SW 1271 (cell line): ENCODE data around the gene AKR1B1.
"Not testable (repeated sequence)": the region's sequence is repeated elsewhere in the genome, so short reads cannot be mapped to it uniquely, and the experiment has no call there.

ENCODE experiments used
- DNase-seq, 2 experiments: peaks; one replicate each; lab custom pipeline; 2025; lab: John Stamatoyannopoulos, UW

AKR1B1 gene

DNA sequence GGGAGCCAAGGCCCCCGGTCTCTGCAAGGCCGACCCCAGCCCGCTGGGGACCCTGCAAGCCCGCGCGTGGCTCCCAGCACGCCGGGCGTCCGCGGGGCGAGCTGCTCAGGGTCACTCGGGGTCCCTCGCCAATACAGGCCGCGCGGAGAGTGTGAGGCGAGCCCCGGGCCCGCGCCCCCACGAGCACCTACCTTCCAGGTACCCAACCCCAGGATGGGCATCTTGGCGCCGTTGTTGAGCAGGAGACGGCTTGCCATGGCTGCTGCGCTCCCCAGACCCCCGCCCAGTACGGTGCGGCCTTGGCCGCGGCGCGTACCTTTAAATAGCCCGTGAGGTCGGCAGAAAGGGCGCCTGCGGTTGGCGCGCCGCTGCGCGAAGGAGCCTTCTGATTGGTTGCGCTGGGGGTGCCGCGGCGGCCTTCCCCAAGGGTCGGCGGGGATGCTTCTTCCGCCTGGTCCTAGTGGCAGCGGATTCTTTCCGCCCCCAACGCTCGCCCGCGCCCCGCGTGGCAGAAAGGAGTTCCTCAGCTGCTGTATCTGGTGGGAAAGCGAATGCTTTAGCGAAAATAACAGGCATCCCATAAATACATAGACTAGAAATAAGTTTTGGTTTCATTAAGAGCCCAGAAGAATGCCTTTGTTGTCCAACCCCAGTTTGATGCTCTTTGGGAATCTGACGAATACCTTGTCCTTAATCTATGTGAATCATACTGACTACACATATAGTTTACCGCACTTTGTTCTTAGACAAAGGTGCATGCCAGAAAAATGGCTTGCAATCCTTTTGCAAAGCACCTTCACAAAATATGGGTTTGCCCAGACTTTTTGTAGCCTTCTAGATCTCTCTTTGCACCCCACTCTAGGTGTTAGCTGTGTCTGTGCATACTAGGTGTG is at the start of gene AKR1B1:
Gene AKR1B1 (minus strand): TSS at position 295 of the 893 bp plus-strand sequence. CDS start 38 bp downstream, at position 257.
- peak; percentile 70 to 88 for DNase-seq

DNA sequence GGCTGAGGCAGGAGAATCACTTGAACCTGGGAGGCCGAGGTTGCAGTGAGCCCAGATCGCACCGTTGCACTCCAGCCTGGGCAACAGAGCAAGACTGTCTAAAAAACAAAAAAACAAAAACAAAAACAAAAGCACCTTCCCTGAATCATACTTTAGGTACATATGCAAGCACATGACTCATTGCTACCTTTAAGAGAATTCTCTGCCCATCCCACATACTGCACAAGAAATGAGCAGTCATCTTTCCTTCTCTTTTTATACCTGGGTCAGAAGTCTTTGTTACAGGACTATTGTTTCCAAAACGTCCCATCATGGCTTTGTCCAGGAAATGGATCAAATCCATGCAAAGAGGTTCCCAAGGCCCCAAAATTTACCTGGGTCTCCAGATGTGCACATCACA is 47.0 kb upstream of the AKR1B1 start:
- no peak for DNase-seq

DNA sequence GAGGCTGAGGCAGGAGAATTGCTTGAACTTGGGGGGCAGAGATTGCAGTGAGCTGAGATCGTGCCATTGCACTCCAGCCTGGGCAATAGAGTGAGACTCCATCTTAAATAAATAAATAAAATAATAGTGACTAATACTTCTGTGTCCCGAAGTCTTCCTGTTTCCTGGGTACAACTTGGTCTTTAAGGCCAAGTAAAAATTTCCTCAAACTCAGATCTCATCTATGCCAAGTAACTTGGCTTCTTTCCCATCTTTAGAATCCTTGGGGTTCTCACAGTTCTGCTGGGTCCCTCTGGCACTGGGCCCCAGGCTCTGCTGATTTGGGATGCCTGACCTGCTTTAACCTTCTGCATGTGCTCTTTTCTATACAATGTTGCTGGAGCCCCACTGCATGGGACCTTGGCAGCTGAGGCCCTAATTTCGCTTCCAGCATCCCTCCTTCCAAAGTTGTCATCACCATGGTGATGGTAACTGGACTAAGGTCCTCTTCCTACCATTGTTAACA is 45.8 kb upstream of the AKR1B1 start:
- no peak for DNase-seq

DNA sequence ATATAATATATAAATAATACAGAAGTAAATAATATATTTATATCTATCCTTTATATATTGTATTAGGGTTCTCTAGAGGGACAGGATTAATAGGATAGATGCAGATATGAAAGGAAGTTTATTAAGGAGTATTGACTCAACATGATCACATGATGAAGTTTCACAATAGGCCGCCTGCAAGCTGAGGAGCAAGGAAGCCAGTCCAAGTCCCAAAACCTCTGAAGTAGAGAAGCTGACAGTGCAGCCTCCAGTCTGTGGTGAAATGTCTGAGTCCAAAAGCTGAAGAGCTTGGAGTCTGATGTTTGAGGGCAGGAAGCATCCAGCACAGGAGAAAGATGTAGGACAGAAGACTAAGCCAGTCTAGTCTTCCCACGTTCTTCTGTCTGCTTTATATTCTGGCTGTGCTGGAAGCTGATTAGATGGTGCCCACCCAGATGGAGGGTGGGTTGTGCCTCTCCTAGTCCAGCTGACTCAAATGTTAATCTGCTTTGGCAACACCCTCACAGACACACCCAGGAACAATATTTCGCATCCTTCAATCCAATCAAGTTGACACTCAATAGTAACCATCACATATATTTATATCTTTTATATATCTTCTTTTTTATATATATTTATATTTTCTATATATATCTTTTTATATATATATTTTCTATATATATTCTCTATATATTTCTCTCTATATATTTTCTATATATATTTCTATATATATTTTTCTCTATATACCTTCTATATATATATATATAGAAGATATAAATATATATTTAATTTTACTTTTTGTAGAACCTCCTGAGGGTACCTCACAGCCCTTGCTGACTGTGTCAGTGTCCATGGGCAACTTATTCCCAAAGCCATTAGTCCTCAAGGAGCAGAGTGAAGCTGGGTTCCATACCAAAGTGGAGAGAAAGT is 43.8 kb upstream of the AKR1B1 start:
- DNase-seq, result no peak

DNA sequence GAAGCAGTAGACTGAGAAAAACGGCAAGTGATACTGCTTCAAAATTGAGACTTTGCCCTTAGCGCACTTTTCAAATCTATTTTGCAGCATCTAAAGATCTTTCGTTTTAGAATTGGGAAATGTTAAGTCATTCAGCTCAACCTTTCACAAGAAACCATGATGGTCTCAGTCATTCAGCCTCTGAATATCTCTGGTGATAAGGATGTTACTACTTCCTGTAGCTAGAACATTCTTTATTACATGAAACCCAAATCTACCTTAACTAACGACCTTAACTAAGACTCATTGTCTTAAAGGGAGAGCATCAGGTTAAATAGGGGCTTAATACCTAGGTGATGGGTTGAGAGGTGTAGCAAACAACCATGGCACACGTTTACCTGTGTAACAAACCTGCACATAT is 42.1 kb upstream of the AKR1B1 start:
- DNase-seq, result no peak

DNA sequence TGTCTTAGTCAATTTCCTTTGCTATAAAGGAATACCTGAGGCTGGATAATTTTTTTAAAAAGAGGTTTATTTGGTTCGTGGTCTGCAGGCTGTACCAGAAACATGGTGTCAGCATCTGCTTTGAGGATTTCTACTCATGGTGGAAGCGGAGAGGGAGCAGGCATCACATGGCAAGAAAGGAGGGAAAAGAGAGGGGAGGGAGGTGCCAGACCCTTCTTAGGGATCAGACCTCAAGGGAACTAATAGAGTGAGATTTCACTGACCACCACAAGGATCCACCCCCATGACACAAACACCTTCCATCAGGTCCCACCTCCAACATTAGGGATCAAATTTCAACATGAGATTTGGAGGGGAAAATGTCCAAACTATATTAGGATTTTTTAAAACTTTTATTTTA is 41.5 kb upstream of the AKR1B1 start:
- DNase-seq, result no peak

DNA sequence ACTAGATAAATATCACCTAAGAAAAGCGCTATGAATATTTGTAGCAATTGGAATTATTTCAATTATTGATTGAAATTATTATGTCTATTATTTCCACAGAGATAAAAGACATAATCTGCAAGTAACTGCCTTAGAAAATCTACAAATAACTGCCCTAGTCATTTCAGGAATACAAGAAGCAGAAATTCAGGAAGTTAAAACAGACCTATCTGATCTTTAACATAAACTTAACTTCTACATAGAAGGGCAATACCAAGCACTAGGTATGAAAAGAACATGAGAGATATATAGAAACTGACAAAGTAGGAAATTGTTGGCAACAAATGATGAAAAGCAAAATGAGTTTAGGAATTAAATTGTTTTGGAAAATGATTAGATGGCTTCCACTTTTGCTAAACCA is 36.6 kb upstream of the AKR1B1 start:
- no peak for DNase-seq

DNA sequence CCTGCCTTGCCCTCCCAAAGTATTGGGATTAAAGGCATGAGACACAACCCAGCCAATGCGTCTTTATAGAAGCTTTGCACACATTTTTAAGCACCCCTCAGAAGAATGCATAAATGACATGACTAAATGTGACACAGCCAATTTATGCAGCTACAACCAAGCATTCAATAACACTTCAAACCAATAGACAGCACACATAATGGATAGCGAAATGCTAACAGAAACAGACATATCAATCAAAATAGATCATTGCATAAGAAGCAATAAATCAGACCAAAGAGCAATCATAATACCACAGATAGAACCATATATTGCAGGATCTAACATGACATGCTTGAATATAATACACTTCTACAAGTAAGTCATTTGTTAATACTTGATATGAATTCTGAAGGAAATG is 34.2 kb upstream of the AKR1B1 start:
- no peak for DNase-seq

DNA sequence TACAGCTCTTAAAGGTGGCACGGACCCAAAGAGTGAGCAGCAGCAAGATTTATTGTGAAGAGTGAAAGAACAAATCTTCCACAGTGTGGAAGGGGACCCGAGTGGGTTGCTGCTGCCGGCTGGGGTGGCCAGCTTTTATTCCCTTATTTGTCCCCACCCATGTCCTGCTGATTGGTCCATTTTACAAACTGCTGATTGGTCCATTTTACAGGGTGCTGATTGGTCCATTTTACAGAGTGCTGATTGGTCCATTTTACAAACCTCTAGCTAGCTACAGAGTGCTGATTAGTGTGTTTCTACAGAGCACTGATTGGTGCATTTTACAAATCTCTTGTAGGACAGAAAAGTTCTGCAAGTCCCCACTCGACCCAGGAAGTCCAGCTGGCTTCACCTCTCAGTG is 28.8 kb upstream of the AKR1B1 start:
- DNase-seq, result not testable (repeated sequence)

DNA sequence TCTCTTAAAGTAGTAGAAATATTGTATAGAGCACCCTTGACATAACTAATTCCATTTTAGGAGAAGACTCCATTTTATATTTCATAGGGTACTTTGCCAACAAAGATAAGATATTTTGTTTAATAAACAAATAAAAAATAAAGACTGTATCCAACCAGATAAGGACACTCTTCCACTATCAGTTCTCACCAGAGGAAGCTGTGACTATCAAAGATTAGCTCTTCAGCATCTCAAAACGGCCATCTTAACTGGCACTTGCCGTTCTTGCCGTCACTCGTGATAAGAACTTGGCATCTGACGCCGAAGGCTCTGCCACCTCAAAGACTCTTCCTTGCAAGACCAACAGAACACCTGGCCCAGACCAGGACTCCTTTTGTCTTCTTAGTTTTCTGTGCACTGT is 26.3 kb upstream of the AKR1B1 start:
- no peak for DNase-seq

DNA sequence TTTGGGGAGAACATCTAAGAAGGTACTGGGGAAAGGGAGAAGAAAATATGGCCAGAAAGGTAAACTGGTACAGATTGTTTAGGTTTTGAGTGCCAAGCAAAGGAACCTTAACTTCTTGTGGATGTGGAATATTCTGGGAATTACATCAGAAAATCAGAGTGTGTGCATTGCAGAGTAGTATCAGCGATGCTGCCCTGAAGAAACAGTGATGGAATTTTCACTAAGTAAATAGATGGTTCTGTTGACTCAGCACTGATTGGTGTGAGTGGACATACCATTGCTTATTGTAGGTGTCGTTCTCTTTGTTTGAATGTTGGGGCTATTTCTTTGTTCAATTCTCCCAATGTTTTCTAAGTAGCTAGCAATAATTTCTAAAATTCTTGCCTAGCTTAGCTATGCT is 24.4 kb upstream of the AKR1B1 start:
- no peak for DNase-seq

DNA sequence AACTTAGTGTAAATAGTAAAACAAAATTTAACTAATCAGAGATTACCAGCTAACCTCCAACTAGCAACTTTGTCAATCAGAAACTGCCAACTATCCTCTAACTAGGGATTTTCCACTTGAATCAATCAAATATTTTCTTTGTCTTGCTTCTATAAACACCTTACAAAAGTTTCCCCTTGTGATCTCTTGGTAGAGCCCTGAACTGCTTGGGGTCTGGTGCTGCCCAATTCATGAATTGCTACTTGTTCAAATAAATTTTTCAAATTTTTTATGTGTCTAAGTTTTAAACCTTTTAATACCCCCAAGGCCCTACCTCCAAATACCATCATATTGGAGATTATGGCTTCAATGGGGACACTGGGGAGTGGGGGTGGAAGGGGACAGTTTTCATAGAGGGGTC is 24.0 kb upstream of the AKR1B1 start:
- DNase-seq, result no peak

DNA sequence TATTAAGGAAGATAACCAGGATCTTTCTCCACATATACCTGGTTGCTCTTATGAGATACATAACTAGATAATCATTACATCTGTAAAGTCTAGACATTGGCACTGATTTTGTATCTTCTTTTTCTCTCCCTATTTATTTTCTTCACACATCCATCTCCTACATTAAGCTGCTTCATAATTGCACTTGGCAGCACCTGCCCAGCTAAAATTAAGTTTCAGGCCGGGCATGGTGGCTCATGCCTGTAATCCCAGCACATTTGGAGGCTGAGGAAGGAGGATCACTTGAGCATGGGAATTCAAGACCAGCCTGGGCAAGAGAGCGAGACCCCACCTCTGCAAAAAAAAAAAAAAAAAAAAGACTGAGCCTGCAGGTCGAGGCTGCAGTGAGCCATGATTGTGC is 22.3 kb upstream of the AKR1B1 start:
- no peak for DNase-seq

DNA sequence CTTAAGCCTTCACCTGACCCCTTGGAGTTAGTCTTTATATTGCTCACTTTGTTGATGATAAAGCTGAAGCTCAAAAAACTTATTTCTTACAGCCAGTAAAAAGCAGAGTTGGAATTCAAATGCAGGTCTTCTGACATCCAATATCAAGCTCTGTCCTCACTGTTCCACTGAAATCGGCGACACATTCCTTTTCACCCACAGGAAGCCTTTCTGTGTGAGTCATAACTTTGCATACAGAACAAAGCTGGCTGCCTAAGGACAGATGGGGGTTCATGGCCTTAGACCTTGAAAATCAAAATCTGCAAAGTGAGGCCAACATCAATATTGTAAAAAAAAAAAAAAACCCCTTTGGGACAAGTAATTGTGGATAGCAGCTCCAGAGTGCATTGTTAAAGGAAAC is 21.8 kb upstream of the AKR1B1 start:
- peak; percentile 19 to 76 for DNase-seq

DNA sequence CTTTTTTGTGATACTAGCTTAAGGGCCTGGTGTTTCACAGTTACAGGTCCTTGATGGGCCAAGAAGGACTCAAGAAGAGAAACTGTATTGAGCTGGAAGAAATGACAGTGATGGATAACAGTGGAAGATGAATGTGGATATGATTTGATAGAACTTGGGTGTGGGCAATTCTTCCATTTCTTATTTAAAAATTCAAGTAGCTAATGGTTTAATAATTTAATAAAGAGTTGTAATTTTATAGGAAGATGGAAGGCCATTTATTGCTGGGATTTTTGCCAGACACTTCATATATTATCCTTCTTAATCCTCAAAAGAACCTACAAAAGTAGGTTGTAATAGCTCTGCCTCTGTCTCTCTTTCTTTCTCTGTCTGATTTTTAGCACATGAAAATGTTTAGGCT is 21.3 kb upstream of the AKR1B1 start:
- no peak for DNase-seq

DNA sequence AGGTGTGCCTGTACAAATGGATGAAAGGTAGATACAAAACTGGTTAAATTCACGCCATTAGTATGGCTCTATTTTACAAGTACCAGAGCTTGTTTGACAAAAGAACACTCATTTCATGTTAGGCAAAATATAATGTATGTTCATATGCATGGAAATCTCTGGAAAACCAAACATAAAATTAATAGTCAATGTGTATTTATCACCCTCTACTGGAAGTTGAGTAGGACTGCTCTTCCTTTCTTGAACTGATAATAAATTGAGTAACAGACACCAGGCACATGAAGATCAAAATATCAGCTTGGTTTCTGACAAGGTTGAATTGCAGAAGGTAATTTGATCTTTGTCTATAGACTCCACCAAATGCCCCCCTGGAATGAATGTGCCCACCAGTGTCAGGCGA is 19.8 kb upstream of the AKR1B1 start:
- DNase-seq, result no peak

DNA sequence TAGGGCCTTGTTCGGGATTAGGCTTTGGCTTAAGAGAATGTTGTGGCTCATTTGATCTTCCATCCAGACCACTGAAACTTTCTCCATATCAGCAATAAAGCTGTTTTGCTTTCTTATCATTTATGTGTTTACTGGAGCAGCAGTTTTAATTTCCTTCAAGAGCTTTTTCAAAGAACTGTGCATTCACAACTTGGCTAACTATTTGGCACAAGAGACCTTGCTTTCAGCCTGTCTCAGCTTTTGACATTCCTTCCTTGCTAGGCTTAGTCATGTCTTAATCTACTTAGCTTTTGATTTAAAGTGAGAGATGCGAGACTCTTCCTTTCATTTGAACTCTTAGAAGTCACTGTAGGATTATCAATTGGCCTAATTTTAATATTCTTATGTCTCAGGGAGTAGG is 19.1 kb upstream of the AKR1B1 start:
- DNase-seq, result no peak

DNA sequence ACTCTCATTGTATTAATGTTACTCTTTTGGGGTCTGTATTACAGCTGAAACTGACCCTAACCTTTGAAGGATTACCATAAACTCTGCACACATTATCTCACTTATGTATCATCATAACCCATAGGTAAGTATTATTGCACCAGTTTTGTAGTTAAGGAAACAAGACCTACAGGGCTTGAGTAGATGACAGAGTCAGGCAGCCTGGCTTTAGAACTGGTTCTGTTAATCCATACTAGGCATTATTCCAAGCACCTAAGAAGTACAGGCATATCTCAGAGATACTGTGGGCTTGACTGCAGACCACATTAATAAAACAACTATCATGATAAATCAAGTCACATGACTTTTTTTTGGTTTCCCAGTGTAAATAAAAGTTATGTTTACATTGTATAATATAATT is 17.1 kb upstream of the AKR1B1 start:
- DNase-seq, result no peak

DNA sequence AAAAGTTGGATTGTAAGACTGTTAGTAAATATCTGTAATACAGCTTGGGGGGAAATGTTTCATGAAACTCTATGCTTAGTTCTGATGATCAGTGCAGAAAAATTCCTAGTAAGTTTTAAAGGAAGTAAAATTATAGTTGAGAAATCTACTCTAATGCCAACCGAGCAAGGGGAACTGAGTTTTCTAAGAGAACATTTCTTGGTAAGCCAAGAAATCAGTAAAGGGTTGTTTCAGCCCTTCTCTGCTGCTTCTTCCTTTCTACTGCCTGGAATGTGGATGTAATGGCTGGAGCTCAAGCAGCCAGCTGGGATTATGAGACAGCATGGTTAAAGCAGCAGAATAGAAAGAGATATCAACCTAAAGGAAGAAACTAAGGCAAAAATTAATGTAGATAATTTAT is 15.9 kb upstream of the AKR1B1 start:
- no peak for DNase-seq

DNA sequence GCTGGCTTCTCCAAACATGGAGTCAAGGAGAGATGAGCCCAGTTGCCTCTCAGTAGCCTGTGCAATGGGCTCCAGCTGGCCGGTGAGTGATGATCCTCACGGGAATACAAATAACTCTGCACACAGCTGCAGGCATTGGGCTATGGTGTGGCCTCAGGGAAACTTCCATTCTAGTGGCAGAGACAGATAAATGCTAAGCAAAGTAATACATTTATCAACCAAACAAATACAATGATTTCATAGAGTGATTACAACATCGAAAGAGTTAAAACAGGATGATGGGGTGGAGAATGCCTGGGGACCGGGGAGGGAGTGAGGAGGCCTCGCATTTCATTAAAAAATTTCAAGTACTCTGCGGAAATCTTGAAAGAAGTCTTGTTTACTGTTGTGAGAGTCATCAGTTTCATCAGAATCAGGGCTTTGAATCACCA is 15.0 kb upstream of the AKR1B1 start:
- DNase-seq, result no peak

DNA sequence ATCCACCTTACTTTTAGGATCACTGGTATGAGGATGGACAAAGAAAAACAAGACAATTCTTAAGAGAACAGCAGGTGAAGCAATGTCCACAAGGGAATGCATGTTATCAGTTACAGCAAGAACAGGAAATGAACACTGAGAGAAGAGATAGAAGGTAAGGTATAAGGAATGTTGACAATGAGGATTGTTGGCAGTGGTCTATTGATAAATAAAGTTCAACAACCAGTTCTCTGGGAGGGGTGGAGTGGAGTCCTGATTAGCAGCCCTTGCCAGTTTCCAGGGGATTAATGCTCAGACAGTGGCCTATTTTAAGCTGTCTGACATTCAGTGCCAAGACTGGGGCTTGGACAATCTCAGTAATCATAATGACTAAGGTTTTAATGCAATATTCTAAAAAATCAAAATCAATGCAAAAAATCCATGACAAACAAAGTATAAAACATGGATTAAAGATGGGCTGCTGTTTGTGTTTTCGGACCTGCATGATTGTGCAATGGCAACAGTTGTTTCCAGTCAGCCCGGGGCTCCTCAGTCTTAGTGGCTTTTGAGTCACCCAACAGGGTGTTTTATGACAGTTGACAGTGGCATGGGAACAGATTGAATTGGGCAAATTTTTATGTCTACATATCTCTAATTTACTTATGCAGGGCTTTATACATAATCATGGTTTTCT is 13.8 kb upstream of the AKR1B1 start:
- no peak for DNase-seq

DNA sequence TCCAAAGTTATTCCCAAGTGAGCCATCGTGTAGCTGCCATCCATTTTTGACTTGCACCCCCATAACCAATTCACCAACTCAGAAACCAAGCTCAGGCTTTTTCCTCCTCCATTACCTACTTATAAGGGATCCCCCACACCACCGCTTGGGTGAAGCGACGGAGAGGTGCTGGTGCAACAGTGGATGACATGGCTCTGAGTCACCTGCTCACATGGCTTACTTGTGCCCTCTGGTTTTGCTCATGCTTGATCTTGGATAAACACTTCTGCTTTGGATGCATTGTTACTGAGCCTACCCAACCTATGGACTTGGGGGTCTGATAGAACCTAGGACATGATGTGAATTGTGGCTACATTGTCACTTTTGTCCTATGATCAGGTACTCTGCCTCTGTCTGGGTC is 12.0 kb upstream of the AKR1B1 start:
- DNase-seq, result no peak
